GM10266 (cell line): ENCODE data around the gene XPNPEP1.
A peak's percentile ranks its signal among the peaks of the same experiment; 100 is the strongest.

Experiments used
- DNase-seq: peaks from one replicate; pipeline ENCODE4 v3.0.0; 2012; ENCODE audit errors: extremely low spot score
- CTCF ChIP-seq: IDR thresholded peaks from 2 replicates; pipeline ENCODE4 v1.5.1; 2012; ENCODE audit warnings: mild to moderate bottlenecking, low read depth; ENCODE audit not compliant: control insufficient read depth, insufficient read depth; ENCODE audit errors: missing control alignments

Gene XPNPEP1

GRCh38 chr10:109922976-109923921, at the start of gene XPNPEP1:
Gene XPNPEP1 (minus strand): TSS chr10:109923511. CDS start chr10:109923433, 78 bp downstream.
- DNase-seq = peak; percentile 98
- TF ChIP-seq CTCF = no peak

- DNase-seq = no peak
- no peak for TF ChIP-seq CTCF
Observed at GRCh38 chr10:109972372-109973001, 49.2 kb upstream of the XPNPEP1 start.

- no peak for DNase-seq
- TF ChIP-seq CTCF = no peak
Observed at GRCh38 chr10:109971634-109972033, 48.3 kb upstream of the XPNPEP1 start.

- TF ChIP-seq CTCF = no peak
- DNase-seq = no peak
Observed at GRCh38 chr10:109969760-109970346, 46.5 kb upstream of the XPNPEP1 start.

- no peak for TF ChIP-seq CTCF
- DNase-seq = no peak
Observed at GRCh38 chr10:109968953-109969759, 45.8 kb upstream of the XPNPEP1 start.

- DNase-seq = no peak
Observed at GRCh38 chr10:109967739-109968088, 44.4 kb upstream of the XPNPEP1 start.

More at GRCh38 chr10:109967739-109968088, 44.4 kb upstream of the XPNPEP1 start:
- no peak for TF ChIP-seq CTCF
